ENCODE results near the gene ABLIM3. TPM values are rescaled to one million over a fixed set of nuclear protein-coding genes. Genes with fewer than 3 reads are reported as not detected.

Gene ABLIM3
- total RNA-seq, 1 donor from 2014 or later = 3.6 TPM

- Mint-ChIP-seq H3K27me3 (ENCODE audit: unreplicated experiment) (peaks cover 9% of the 10 kb centered on the region), H3K27ac (ENCODE audit: unreplicated experiment) (no peak overlapping the region), H3K4me1 (ENCODE audit: unreplicated experiment) (peaks cover under 1% of the 10 kb centered on the region)
Measured at GRCh38 chr5:149247726-149248125, 106.4 kb downstream of the ABLIM3 start.

GRCh38 chr5:149251546-149251945, 110.3 kb downstream of the ABLIM3 start:
- peaks cover 10% of the 10 kb centered on the region for H3K27me3 Mint-ChIP-seq (ENCODE audit: unreplicated experiment)
- H3K36me3 Mint-ChIP-seq (ENCODE audit: low read depth, unreplicated experiment) = no peaks in the 10 kb centered on the region
- H3K9me3 Mint-ChIP-seq (ENCODE audit: unreplicated experiment) = no peaks in the 10 kb centered on the region
- H3K27ac Mint-ChIP-seq (ENCODE audit: unreplicated experiment) = no peak overlapping the region
- no peaks in the 10 kb centered on the region for H3K4me1 Mint-ChIP-seq (ENCODE audit: unreplicated experiment)
- DNase-seq (ENCODE audit: low spot score) = no peak
- no peak for TF ChIP-seq CTCF (IDR thresholded peaks at IDR 0.05; ENCODE audit: unreplicated experiment)
- H3K4me3 Mint-ChIP-seq (ENCODE audit: unreplicated experiment) = no peak overlapping the region

More at GRCh38 chr5:149247726-149248125, 106.4 kb downstream of the ABLIM3 start:
- H3K36me3 Mint-ChIP-seq (ENCODE audit: low read depth, unreplicated experiment) = no peaks in the 10 kb centered on the region
- no peak overlapping the region for H3K4me3 Mint-ChIP-seq (ENCODE audit: unreplicated experiment)
- no peak for DNase-seq (ENCODE audit: low spot score)
- TF ChIP-seq CTCF (IDR thresholded peaks at IDR 0.05; ENCODE audit: unreplicated experiment) = no peak
- no peaks in the 10 kb centered on the region for H3K9me3 Mint-ChIP-seq (ENCODE audit: unreplicated experiment)

GRCh38 chr5:149254506-149254905, 113.2 kb downstream of the ABLIM3 start:
- peaks cover 6% of the 10 kb centered on the region for H3K27me3 Mint-ChIP-seq (ENCODE audit: unreplicated experiment)
- no peak for TF ChIP-seq CTCF (IDR thresholded peaks at IDR 0.05; ENCODE audit: unreplicated experiment)
- H3K36me3 Mint-ChIP-seq (ENCODE audit: low read depth, unreplicated experiment) = no peaks in the 10 kb centered on the region
- H3K27ac Mint-ChIP-seq (ENCODE audit: unreplicated experiment) = no peak overlapping the region
- H3K9me3 Mint-ChIP-seq (ENCODE audit: unreplicated experiment) = no peaks in the 10 kb centered on the region
- no peaks in the 10 kb centered on the region for H3K4me1 Mint-ChIP-seq (ENCODE audit: unreplicated experiment)
- peak; percentile 47 for DNase-seq (ENCODE audit: low spot score)
- H3K4me3 Mint-ChIP-seq (ENCODE audit: unreplicated experiment) = no peak overlapping the region

GRCh38 chr5:149256451-149256850, 115.2 kb downstream of the ABLIM3 start:
- no peaks in the 10 kb centered on the region for H3K9me3 Mint-ChIP-seq (ENCODE audit: unreplicated experiment)
- no peak for TF ChIP-seq CTCF (IDR thresholded peaks at IDR 0.05; ENCODE audit: unreplicated experiment)
- no peaks in the 10 kb centered on the region for H3K36me3 Mint-ChIP-seq (ENCODE audit: low read depth, unreplicated experiment)
- no peak overlapping the region for H3K4me3 Mint-ChIP-seq (ENCODE audit: unreplicated experiment)
- no peak overlapping the region for H3K27ac Mint-ChIP-seq (ENCODE audit: unreplicated experiment)
- H3K27me3 Mint-ChIP-seq (ENCODE audit: unreplicated experiment) = peaks cover 9% of the 10 kb centered on the region
- no peak for DNase-seq (ENCODE audit: low spot score)
- H3K4me1 Mint-ChIP-seq (ENCODE audit: unreplicated experiment) = no peaks in the 10 kb centered on the region

- no peaks in the 10 kb centered on the region for H3K9me3 Mint-ChIP-seq (ENCODE audit: unreplicated experiment)
- TF ChIP-seq CTCF (IDR thresholded peaks at IDR 0.05; ENCODE audit: unreplicated experiment) = no peak
- no peak overlapping the region for H3K27ac Mint-ChIP-seq (ENCODE audit: unreplicated experiment)
- no peak for DNase-seq (ENCODE audit: low spot score)
- H3K4me1 Mint-ChIP-seq (ENCODE audit: unreplicated experiment) = no peaks in the 10 kb centered on the region
- peaks cover 6% of the 10 kb centered on the region for H3K27me3 Mint-ChIP-seq (ENCODE audit: unreplicated experiment)
- no peak overlapping the region for H3K4me3 Mint-ChIP-seq (ENCODE audit: unreplicated experiment)
- no peaks in the 10 kb centered on the region for H3K36me3 Mint-ChIP-seq (ENCODE audit: low read depth, unreplicated experiment)
Measured at GRCh38 chr5:149257131-149257530, 115.8 kb downstream of the ABLIM3 start.
